Kidney (tissue), 14 donors: ENCODE measurements around the gene KLF13. TPM values are rescaled to one million over a fixed set of nuclear protein-coding genes. Genes with fewer than 3 reads are reported as not detected.

Experiments
- DNase-seq, 5 donors: peaks; one replicate each; pipeline ENCODE4 v3.0.0-alpha.2; 2013 to 2020
- FAIRE-seq: peaks from 2 replicates; lab custom pipeline; 2012; peaks lifted over from hg19 to GRCh38; lab: Jason Lieb, UNC
- H3K27ac ChIP-seq, 2 donors: one replicate each; pipeline ENCODE4 v1.7.0; 2013; ENCODE audit warnings: low read depth in 2 of 2, low read length in 2 of 2, inconsistent platforms in 1 of 2
- H3K27me3 ChIP-seq: one replicate; pipeline ENCODE4 v1.7.1; 2013; ENCODE audit warnings: low read length, inconsistent platforms; ENCODE audit not compliant: control insufficient read depth, insufficient read depth
- H3K36me3 ChIP-seq, 3 donors: one replicate each; pipeline versions ENCODE4 v1.7.0 to v1.7.1; 2013; ENCODE audit warnings: low read length in 3 of 3, control low read depth in 1 of 3, inconsistent platforms in 1 of 3; ENCODE audit not compliant: insufficient read depth in 3 of 3, control insufficient read depth in 2 of 3
- H3K4me1 ChIP-seq, 3 donors: one replicate each; pipeline versions ENCODE4 v1.7.0 to v1.7.1; 2013; ENCODE audit warnings: low read length in 3 of 3, inconsistent platforms in 1 of 3, low read depth in 1 of 3; ENCODE audit not compliant: control insufficient read depth in 2 of 3, insufficient read depth in 2 of 3
- H3K4me3 ChIP-seq, 3 donors: one replicate each; pipeline versions ENCODE4 v1.7.0 to v1.8.1; 2013; ENCODE audit warnings: low read length in 3 of 3, control low read depth in 1 of 3, inconsistent platforms in 1 of 3
- H3K9ac ChIP-seq, 3 donors: one replicate each; pipeline versions ENCODE4 v1.7.0 to v1.7.1; 2013; ENCODE audit warnings: low read length in 3 of 3, control low read depth in 1 of 3, inconsistent platforms in 1 of 3
- H3K9me3 ChIP-seq, 3 donors: one replicate each; pipeline versions ENCODE4 v1.7.0 to v1.7.1; 2013; ENCODE audit warnings: low read length in 3 of 3, control low read depth in 1 of 3, inconsistent platforms in 1 of 3; ENCODE audit not compliant: control insufficient read depth in 2 of 3, insufficient read depth in 1 of 3
- intact Hi-C: fragments of 100-400 bp; cut with DNase I; formaldehyde crosslinking; loops from one replicate; pipeline ENCODE4 v1.11.1; 2022
- polyA plus RNA-seq: library from polyadenylated mRNA; stranded (reverse); fragments of 350-450 nt; fragmentation: Illumina TruSeq; extraction: RNeasy Lipid Tissue Mini Kit (QIAGEN cat#74804); gene quantifications from one replicate; pipeline ENCODE4 v1.2.3, GENCODE V29; 2014; ENCODE audit warnings: low read depth, low replicate concordance; ENCODE audit not compliant: insufficient read depth
- total RNA-seq: library from RNA; stranded (reverse); fragmentation: NEBNext Ultra II Directional; extraction: Animal tissue kit (Norgen Biotek cat#: 25700); gene quantifications from one replicate; pipeline ENCODE4 v1.2.1, GENCODE V29; 2021
- TF ChIP-seq, protein P1 (sequence below): IDR thresholded peaks from 3 replicates; pipeline ENCODE4 v1.5.1; 2012; ENCODE audit warnings: mild to moderate bottlenecking, moderate library complexity, borderline replicate concordance; ENCODE audit not compliant: insufficient read depth; ENCODE audit errors: extremely low read depth
- donor health status: control.
- donor health status: control.
- donor health status: control.
- donor health status: control.
- donor health status: control.
- donor health status: DM: yes; HTN: yes; CAD: no.
- donor health status: Normal renal cell carcinoma (clear cell type).

The KLF13 gene
- total and polyA plus RNA-seq, 2 donors from 2014 or later = 55.5 to 123 TPM

DNA sequence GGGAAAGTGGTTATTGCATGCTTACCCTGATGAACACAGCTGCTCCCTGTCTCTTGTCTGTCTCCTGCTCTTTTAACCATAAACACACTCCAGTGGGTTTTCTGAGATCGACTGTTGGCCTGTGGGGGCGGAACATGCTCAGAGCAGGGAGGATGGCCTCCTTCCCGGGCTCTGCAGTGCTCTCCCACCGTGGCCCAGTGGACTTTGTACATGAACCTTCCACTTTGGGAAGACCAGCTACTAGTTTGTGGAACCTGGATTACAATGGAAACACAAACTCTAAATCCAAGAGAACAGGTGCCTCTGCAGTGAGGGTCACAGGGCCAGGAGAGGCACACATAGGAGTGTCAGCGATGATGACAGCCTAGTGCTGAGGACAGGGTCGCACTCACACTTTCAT is 56.5 kb downstream of the KLF13 start:
- Histone ChIP-seq H3K27me3 (no peaks in the 10 kb centered on the region), H3K36me3 (peaks cover 0 to 7% (median 0%) of the 10 kb centered on the region in 3 donors), H3K9ac (no peak overlapping the region), H3K27ac (peak overlapping the region in 1 of 2 donors; percentile 77), H3K4me3 (peak overlapping the region in 1 of 3 donors; percentile 34), H3K4me1 (peaks cover 0 to 24% (median 20%) of the 10 kb centered on the region in 3 donors), H3K9me3 (no peaks in the 10 kb centered on the region)
- intact Hi-C loops = no loop called here
- TF ChIP-seq, protein P1, sequence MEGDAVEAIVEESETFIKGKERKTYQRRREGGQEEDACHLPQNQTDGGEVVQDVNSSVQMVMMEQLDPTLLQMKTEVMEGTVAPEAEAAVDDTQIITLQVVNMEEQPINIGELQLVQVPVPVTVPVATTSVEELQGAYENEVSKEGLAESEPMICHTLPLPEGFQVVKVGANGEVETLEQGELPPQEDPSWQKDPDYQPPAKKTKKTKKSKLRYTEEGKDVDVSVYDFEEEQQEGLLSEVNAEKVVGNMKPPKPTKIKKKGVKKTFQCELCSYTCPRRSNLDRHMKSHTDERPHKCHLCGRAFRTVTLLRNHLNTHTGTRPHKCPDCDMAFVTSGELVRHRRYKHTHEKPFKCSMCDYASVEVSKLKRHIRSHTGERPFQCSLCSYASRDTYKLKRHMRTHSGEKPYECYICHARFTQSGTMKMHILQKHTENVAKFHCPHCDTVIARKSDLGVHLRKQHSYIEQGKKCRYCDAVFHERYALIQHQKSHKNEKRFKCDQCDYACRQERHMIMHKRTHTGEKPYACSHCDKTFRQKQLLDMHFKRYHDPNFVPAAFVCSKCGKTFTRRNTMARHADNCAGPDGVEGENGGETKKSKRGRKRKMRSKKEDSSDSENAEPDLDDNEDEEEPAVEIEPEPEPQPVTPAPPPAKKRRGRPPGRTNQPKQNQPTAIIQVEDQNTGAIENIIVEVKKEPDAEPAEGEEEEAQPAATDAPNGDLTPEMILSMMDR = no peak
- DNase-seq = peak in 3 of 5 donors; percentile 24 to 52 (median 47)
- FAIRE-seq = no peak

- Histone ChIP-seq H3K27ac (no peak overlapping the region), H3K27me3 (no peaks in the 10 kb centered on the region), H3K4me1 (peaks cover 0 to 24% (median 20%) of the 10 kb centered on the region in 3 donors), H3K9me3 (no peaks in the 10 kb centered on the region), H3K9ac (no peak overlapping the region), H3K4me3 (no peak overlapping the region), H3K36me3 (no peaks in the 10 kb centered on the region)
- TF ChIP-seq, protein P1 = no peak
- intact Hi-C loops = no loop called here
- FAIRE-seq (no peak), DNase-seq (no peak)
Observed at GRCh38 chr15:31384568-31384967, 57.9 kb downstream of the KLF13 start.

- Histone ChIP-seq H3K27me3 (no peaks in the 10 kb centered on the region), H3K4me3 (no peak overlapping the region), H3K9me3 (no peaks in the 10 kb centered on the region), H3K4me1 (peaks cover 0 to 21% (median 18%) of the 10 kb centered on the region in 3 donors), H3K27ac (no peak overlapping the region), H3K36me3 (no peaks in the 10 kb centered on the region), H3K9ac (no peak overlapping the region)
- TF ChIP-seq, protein P1 = no peak
- DNase-seq = no peak
- FAIRE-seq = no peak
- intact Hi-C loops = no loop called here
Observed at GRCh38 chr15:31385736-31386135, 59.1 kb downstream of the KLF13 start.

DNA sequence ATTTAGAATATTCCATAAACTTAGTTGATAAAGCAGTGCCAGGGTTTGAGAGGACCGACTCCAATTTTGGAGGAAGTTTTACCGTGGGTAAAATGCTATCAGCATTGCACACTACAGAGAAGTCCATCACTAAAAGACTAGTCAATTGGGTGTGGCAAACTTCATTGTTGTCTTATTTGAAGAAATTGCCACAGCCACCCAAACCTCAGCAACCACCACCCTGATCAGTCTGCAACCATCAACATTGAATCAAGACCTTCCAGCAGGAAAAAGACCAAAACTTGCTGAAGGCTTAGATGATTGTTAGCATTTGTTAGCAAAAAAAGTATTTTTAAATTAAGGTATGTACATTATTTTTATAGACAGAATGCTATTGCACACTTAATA is 60.5 kb downstream of the KLF13 start:
- H3K27ac ChIP-seq = no peak overlapping the region
- FAIRE-seq = no peak
- no peaks in the 10 kb centered on the region for H3K27me3 ChIP-seq
- TF ChIP-seq, protein P1 = no peak
- no peaks in the 10 kb centered on the region for H3K9me3 ChIP-seq
- intact Hi-C loops = no loop called here
- H3K9ac ChIP-seq = no peak overlapping the region
- no peak for DNase-seq
- H3K4me3 ChIP-seq = no peak overlapping the region
- peaks cover 0 to 16% (median 14%) of the 10 kb centered on the region in 3 donors for H3K4me1 ChIP-seq
- H3K36me3 ChIP-seq = no peaks in the 10 kb centered on the region
